Endothelial cell of umbilical vein (primary cell): ENCODE results near the gene ZFR2. TPM values are rescaled to one million over a fixed set of nuclear protein-coding genes. Genes with fewer than 3 reads are reported as not detected.

Experiments used
- BruUV-seq: library from RNA; stranded (reverse); fragments of 400-500 nt; replicated peaks from 2 replicates; lab custom pipeline; 2021; lab: Mats Ljungman, UMichigan
- CTCF ChIA-PET: fragments of 300-600, 350-600 bp; sonication (Branson Sonifier 250); formaldehyde crosslinking; loops from one replicate; lab custom pipeline; 2021; ENCODE audit warnings: antibody characterized with exemption, inconsistent platforms; lab: Charles Lee
- POLR2A ChIA-PET: fragments of 300-600, 350-600 bp; sonication (Branson Sonifier 250); formaldehyde crosslinking; loops from one replicate; lab custom pipeline; 2021; ENCODE audit warnings: antibody characterized with exemption, inconsistent platforms; lab: Charles Lee
- DNase-seq: peaks from one replicate; pipeline ENCODE4 v3.0.0-alpha.2; 2011; ENCODE audit warnings: low read depth, low spot score
- FAIRE-seq: peaks from 2 replicates; lab custom pipeline; 2011; peaks lifted over from hg19 to GRCh38; lab: Jason Lieb, UNC
- H2AFZ ChIP-seq: 2 replicates; pipeline ENCODE4 v1.6.0; 2012; ENCODE audit warnings: low read depth, low read length, control low read depth, inconsistent platforms
- H3K27ac ChIP-seq: 2 replicates; pipeline ENCODE4 v1.5.1; 2011; ENCODE audit warnings: low read depth, mild to moderate bottlenecking, control low read depth, low read length, moderate library complexity; ENCODE audit not compliant: insufficient read depth
- H3K27me3 ChIP-seq, 2 experiments: 2 replicates each; pipeline versions ENCODE4 v1.6.0 to v1.6.1; 2011; ENCODE audit warnings: low read length in 2 of 2, mixed read lengths in 1 of 2; ENCODE audit not compliant: control insufficient read depth in 2 of 2, insufficient read depth in 2 of 2
- H3K36me3 ChIP-seq, 2 experiments: 2 replicates in 1 of 2; 3 replicates in 1 of 2; pipeline ENCODE4 v1.5.1; 2011; ENCODE audit warnings: low read length in 2 of 2, mild to moderate bottlenecking in 1 of 2, moderate library complexity in 1 of 2; ENCODE audit not compliant: control insufficient read depth in 2 of 2, insufficient read depth in 2 of 2; ENCODE audit errors: extremely low read depth in 1 of 2
- H3K4me1 ChIP-seq: 3 replicates; pipeline ENCODE4 v1.5.1; 2011; ENCODE audit warnings: mild to moderate bottlenecking, low read length; ENCODE audit not compliant: control insufficient read depth, insufficient read depth; ENCODE audit errors: extremely low read depth
- H3K4me2 ChIP-seq: 2 replicates; pipeline ENCODE4 v1.6.1; 2011; ENCODE audit warnings: low read length, control low read depth, mixed read lengths; ENCODE audit not compliant: insufficient read depth
- H3K4me3 ChIP-seq, 3 experiments: fragments of 200-600 bp in 1 of 3; sonication (generic), shearing (Covaris generic) in 1 of 3; replicated peaks in 1 of 3; 2 replicates each; pipeline ENCODE4 v1.5.1; 2011 to 2016; ENCODE audit warnings: control low read depth in 3 of 3, low read length in 3 of 3, mild to moderate bottlenecking in 2 of 3, inconsistent platforms in 1 of 3, low read depth in 1 of 3, moderate library complexity in 1 of 3; ENCODE audit not compliant: insufficient read depth in 1 of 3
- H3K79me2 ChIP-seq: 2 replicates; pipeline ENCODE4 v1.6.0; 2012; ENCODE audit warnings: low read length, inconsistent platforms; ENCODE audit not compliant: control insufficient read depth, insufficient read depth
- H3K9ac ChIP-seq: replicated peaks from 2 replicates; pipeline ENCODE3; 2011; ENCODE audit warnings: low read length, control low read depth; ENCODE audit not compliant: insufficient read depth; ENCODE audit errors: extremely low read depth
- H3K9me1 ChIP-seq: replicated peaks from 3 replicates; pipeline ENCODE4 v1.6.0; 2011; ENCODE audit warnings: mild to moderate bottlenecking, low read length; ENCODE audit not compliant: control insufficient read depth, insufficient read depth; ENCODE audit errors: extremely low read depth
- H3K9me3 ChIP-seq: replicated peaks from 2 replicates; pipeline ENCODE4 v1.5.1; 2012; ENCODE audit warnings: low read length, inconsistent platforms; ENCODE audit not compliant: control insufficient read depth, insufficient read depth
- H4K20me1 ChIP-seq: replicated peaks from 2 replicates; pipeline ENCODE3; 2011; ENCODE audit warnings: mild to moderate bottlenecking, low read length; ENCODE audit not compliant: control insufficient read depth, insufficient read depth; ENCODE audit errors: extremely low read depth
- CTCF ChIP-seq, 2 donors: IDR thresholded peaks; 1 replicate in 1 of 2; 2 replicates in 1 of 2; pipeline ENCODE4 v1.5.1; 2011; ENCODE audit warnings: low read length in 2 of 2, mild to moderate bottlenecking in 2 of 2, moderate library complexity in 2 of 2, control low read depth in 1 of 2, inconsistent platforms in 1 of 2, low read depth in 1 of 2; ENCODE audit not compliant: insufficient read depth in 1 of 2; ENCODE audit errors: extremely low read depth in 1 of 2
- EZH2 ChIP-seq: IDR thresholded peaks from 2 replicates; pipeline ENCODE4 v1.6.1; 2012; ENCODE audit warnings: borderline replicate concordance, low read depth, mild to moderate bottlenecking, moderate library complexity, low read length, inconsistent platforms; ENCODE audit not compliant: severe bottlenecking
- FOS ChIP-seq: IDR thresholded peaks from 2 replicates; pipeline ENCODE4 v1.6.1; 2011; ENCODE audit warnings: mild to moderate bottlenecking, low read length, moderate library complexity, borderline replicate concordance; ENCODE audit not compliant: insufficient read depth
- GATA2 ChIP-seq: IDR thresholded peaks from 2 replicates; pipeline ENCODE4 v1.7.0; 2011; ENCODE audit warnings: low read depth, mild to moderate bottlenecking, moderate library complexity, mixed read lengths, low read length; ENCODE audit not compliant: insufficient read length, insufficient read depth
- JUN ChIP-seq: IDR thresholded peaks from 2 replicates; pipeline ENCODE4 v1.6.1; 2011; ENCODE audit warnings: borderline replicate concordance, low read depth; ENCODE audit not compliant: insufficient read length, insufficient read depth
- MYC ChIP-seq: IDR thresholded peaks from one replicate; pipeline ENCODE4 v1.6.1; 2011; ENCODE audit warnings: mild to moderate bottlenecking, low read depth, low read length
- POLR2A ChIP-seq: IDR thresholded peaks from 2 replicates; pipeline ENCODE4 v1.6.1; 2012; ENCODE audit warnings: low read depth, mild to moderate bottlenecking, control low read depth, low read length
- POLR2AphosphoS5 ChIP-seq: IDR thresholded peaks from 2 replicates; pipeline ENCODE4 v1.6.1; 2012; ENCODE audit warnings: low read depth, mild to moderate bottlenecking, control low read depth, low read length, moderate library complexity; ENCODE audit not compliant: insufficient read depth
- dilution Hi-C: fragments of 300-500 bp; cut with MboI; formaldehyde crosslinking; loops from one replicate; pipeline ENCODE4 v1.15.0; 2019; ENCODE audit warnings: low sequenced_read_pairs; ENCODE audit not compliant: extremely low pct_ligation_motif_present
- intact Hi-C: fragments of 100-400 bp; cut with micrococcal nuclease; formaldehyde crosslinking; loops from one replicate; pipeline ENCODE4 v1.10.0; 2022
- polyA plus RNA-seq, 4 experiments: library from polyadenylated mRNA; depleted of rRNA in 3 of 4; stranded (reverse) in 3 of 4; unstranded in 1 of 4; fragments of >200 nt; gene quantifications; 2 replicates each; pipeline versions ENCODE4 v1.2.1 to v1.2.3, GENCODE V29; 2011 to 2012; ENCODE audit warnings: missing spikeins in 1 of 4
- total RNA-seq: library from RNA; stranded (reverse); gene quantifications from 2 replicates; pipeline ENCODE4 v1.2.3, GENCODE V29; 2021
- TF ChIP-seq, protein P1 (sequence below): IDR thresholded peaks from 2 replicates; pipeline ENCODE4 v1.6.1; 2011; ENCODE audit not compliant: insufficient read depth, insufficient read length

Gene ZFR2
- total and polyA plus RNA-seq, 2 donors (not counting 3 experiments of a cell fraction or from before 2014, with no cell fraction given), result not detected

GRCh38 chr19:3914199-3914598 is 45.4 kb upstream of the ZFR2 start:
- FAIRE-seq, result no peak
- Histone ChIP-seq H2AFZ (no peak overlapping the region), H4K20me1 (no peaks in the 10 kb centered on the region), H3K79me2 (no peaks in the 10 kb centered on the region), H3K4me1 (no peaks in the 10 kb centered on the region), H3K27me3 (no peaks in the 10 kb centered on the region), H3K27ac (no peak overlapping the region), H3K36me3 (no peaks in the 10 kb centered on the region), H3K4me2 (no peak overlapping the region), H3K4me3 (no peak overlapping the region), H3K9me1 (no peaks in the 10 kb centered on the region), H3K9me3 (no peaks in the 10 kb centered on the region), H3K9ac (no peak overlapping the region)
- ChIA-PET POLR2A (no interaction called here), CTCF (no interaction called here)
- dilution Hi-C loops (no loop called here), intact Hi-C loops (no loop called here)
- TF ChIP-seq POLR2AphosphoS5 (no peak), CTCF (IDR thresholded peaks at IDR 0.05; ENCODE audit: extremely low read depth in 1 of 2, insufficient read depth in 1 of 2, low read depth in 1 of 2, low read length in 2 of 2) (no peak), JUN (no peak), FOS (no peak), EZH2 (no peak), POLR2A (no peak)
- DNase-seq, result no peak
- BruUV-seq, result no TSS peak

- Histone ChIP-seq H3K9ac (no peak overlapping the region), H3K9me3 (no peaks in the 10 kb centered on the region), H4K20me1 (no peaks in the 10 kb centered on the region), H3K4me3 (no peak overlapping the region), H3K79me2 (no peaks in the 10 kb centered on the region), H3K36me3 (no peaks in the 10 kb centered on the region), H3K27ac (no peak overlapping the region), H3K9me1 (no peaks in the 10 kb centered on the region), H3K4me2 (no peak overlapping the region), H2AFZ (no peak overlapping the region), H3K4me1 (no peaks in the 10 kb centered on the region), H3K27me3 (no peaks in the 10 kb centered on the region)
- POLR2A ChIA-PET, result no interaction called here
- CTCF ChIA-PET, result no interaction called here
- no peak for TF ChIP-seq CTCF (IDR thresholded peaks at IDR 0.05; ENCODE audit: extremely low read depth in 1 of 2, insufficient read depth in 1 of 2, low read depth in 1 of 2, low read length in 2 of 2)
- TF ChIP-seq POLR2AphosphoS5, result no peak
- TF ChIP-seq MYC, result no peak
- TF ChIP-seq, protein P1, sequence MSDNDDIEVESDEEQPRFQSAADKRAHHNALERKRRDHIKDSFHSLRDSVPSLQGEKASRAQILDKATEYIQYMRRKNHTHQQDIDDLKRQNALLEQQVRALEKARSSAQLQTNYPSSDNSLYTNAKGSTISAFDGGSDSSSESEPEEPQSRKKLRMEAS, result no peak
- no peak for TF ChIP-seq GATA2
- no peak for TF ChIP-seq EZH2
- TF ChIP-seq FOS, result no peak
- no peak for TF ChIP-seq JUN
- no peak for TF ChIP-seq POLR2A
- no peak for DNase-seq
- BruUV-seq, result no TSS peak
- dilution Hi-C loops (no loop called here), intact Hi-C loops (no loop called here)
- no peak for FAIRE-seq
Measured at GRCh38 chr19:3910105-3910504, 41.3 kb upstream of the ZFR2 start.
